HCT116 (cell line): ENCODE results near the gene CA7. TPM values are rescaled to one million over a fixed set of nuclear protein-coding genes. Genes with fewer than 3 reads are reported as not detected.

Experiments
- ATAC-seq: fragments of 200-7000 bp; cut with Tn5 transposase; 2 replicates; pipeline ENCODE4 v1.9.1; 2020; ENCODE audit warnings: mild to moderate bottlenecking, moderate library complexity
- BruUV-seq: library from RNA; stranded (reverse); fragments of 400-500 nt; replicated peaks from 2 replicates; lab custom pipeline; 2021; lab: Mats Ljungman, UMichigan
- CTCF ChIA-PET: fragments of 300-600 bp; sonication (Branson Sonifier 250); formaldehyde crosslinking; loops from one replicate; lab custom pipeline; 2021; ENCODE audit warnings: antibody characterized with exemption; lab: Charles Lee
- POLR2A ChIA-PET: fragments of 300-600, 350-600 bp; sonication (Branson Sonifier 250); formaldehyde crosslinking; loops from one replicate; lab custom pipeline; 2021; ENCODE audit warnings: antibody characterized with exemption; lab: Charles Lee
- RAD21 ChIA-PET, 2 experiments: fragments of 300-600 bp; sonication (Branson Sonifier 250); formaldehyde crosslinking; loops; one replicate each; lab custom pipeline; 2023; ENCODE audit warnings: low total read pairs in 2 of 2; ENCODE audit not compliant: uncharacterized antibody in 2 of 2, unreplicated experiment in 2 of 2, low non-redundant PET in 1 of 2; lab: Charles Lee
- DNase-seq: peaks from one replicate; pipeline ENCODE4 v3.0.0-alpha.2; 2010; ENCODE audit warnings: low read depth, low spot score
- H2AFZ ChIP-seq: fragments of 200-600 bp; shearing (Covaris generic), sonication (generic); 2 replicates; pipeline ENCODE4 v1.6.1; 2017; ENCODE audit warnings: low read depth, mixed run types, mixed read lengths, antibody characterized with exemption, low read length; ENCODE audit not compliant: poor library complexity, severe bottlenecking
- H3K27ac ChIP-seq: 2 replicates; pipeline ENCODE4 v1.5.1; 2012; ENCODE audit warnings: low read depth, low read length
- H3K27me3 ChIP-seq: fragments of 200-600 bp; sonication (generic); 2 replicates; pipeline ENCODE4 v1.6.1; 2016; ENCODE audit warnings: mixed run types, low read length, mixed read lengths; ENCODE audit not compliant: insufficient read depth
- H3K36me3 ChIP-seq, 2 experiments: fragments of 200-500 bp in 1 of 2; fragments of 200-600 bp in 1 of 2; sonication (Bioruptor generic) in 1 of 2; sonication (generic) in 1 of 2; 2 replicates each; pipeline versions ENCODE4 v1.5.1 to v1.6.1; 2014 to 2016; ENCODE audit warnings: low read length in 2 of 2, inconsistent platforms in 1 of 2, mixed read lengths in 1 of 2, mixed run types in 1 of 2; ENCODE audit not compliant: insufficient read depth in 2 of 2, control insufficient read depth in 1 of 2
- H3K4me1 ChIP-seq, 2 experiments: fragments of 200-600 bp in 1 of 2; sonication (generic) in 1 of 2; 2 replicates each; pipeline versions ENCODE4 v1.5.1 to v1.6.1; 2012 to 2017; ENCODE audit warnings: low read length in 2 of 2, inconsistent platforms in 1 of 2, mild to moderate bottlenecking in 1 of 2, mixed read lengths in 1 of 2, mixed run types in 1 of 2, moderate library complexity in 1 of 2; ENCODE audit not compliant: insufficient read depth in 2 of 2, control insufficient read depth in 1 of 2
- H3K4me2 ChIP-seq: fragments of 200-600 bp; sonication (generic); 2 replicates; pipeline ENCODE4 v1.6.1; 2017; ENCODE audit warnings: mixed run types, low read length, mixed read lengths
- H3K4me3 ChIP-seq, 2 experiments: fragments of 200-600 bp in 1 of 2; sonication (generic) in 1 of 2; replicated peaks in 1 of 2; 2 replicates each; pipeline ENCODE4 v1.5.1; 2011 to 2016; ENCODE audit warnings: low read length in 2 of 2, control low read depth in 1 of 2, low read depth in 1 of 2, mild to moderate bottlenecking in 1 of 2, mixed read lengths in 1 of 2, mixed run types in 1 of 2
- H3K79me2 ChIP-seq: fragments of 200-600 bp; sonication (generic); 2 replicates; pipeline ENCODE4 v1.6.1; 2017; ENCODE audit warnings: mild to moderate bottlenecking, mixed run types, low read length, moderate library complexity, mixed read lengths; ENCODE audit not compliant: insufficient read depth
- H3K9ac ChIP-seq: fragments of 200-600 bp; sonication (generic); 2 replicates; pipeline ENCODE4 v1.6.1; 2016; ENCODE audit warnings: low read length, mixed read lengths
- H3K9me2 ChIP-seq: fragments of 200-600 bp; sonication (generic), shearing (Covaris generic); 2 replicates; pipeline ENCODE4 v1.6.1; 2017; ENCODE audit warnings: mixed run types, mild to moderate bottlenecking, moderate library complexity; ENCODE audit not compliant: insufficient read depth
- H3K9me3 ChIP-seq, 2 experiments: fragments of 200-500 bp in 1 of 2; fragments of 200-600 bp in 1 of 2; sonication (Bioruptor generic) in 1 of 2; sonication (generic) in 1 of 2; 2 replicates each; pipeline ENCODE4 v1.6.1; 2014 to 2017; ENCODE audit warnings: low read length in 2 of 2, mixed read lengths in 2 of 2, inconsistent platforms in 1 of 2, low read depth in 1 of 2, mild to moderate bottlenecking in 1 of 2, mixed run types in 1 of 2, moderate library complexity in 1 of 2; ENCODE audit not compliant: control insufficient read depth in 1 of 2, insufficient read depth in 1 of 2
- H4K20me1 ChIP-seq: fragments of 200-600 bp; sonication (generic), shearing (Covaris generic); 2 replicates; pipeline ENCODE4 v1.6.1; 2017; ENCODE audit warnings: mixed run types, mild to moderate bottlenecking, moderate library complexity; ENCODE audit not compliant: insufficient read depth
- ATF3 ChIP-seq: IDR thresholded peaks from 2 replicates; pipeline ENCODE4 v1.6.1; 2012
- CBX3 ChIP-seq: IDR thresholded peaks from 2 replicates; pipeline ENCODE4 v1.6.1; 2012; ENCODE audit warnings: low read depth
- CEBPB ChIP-seq: IDR thresholded peaks from 2 replicates; pipeline ENCODE4 v1.6.1; 2012; ENCODE audit warnings: low read depth
- CTCF ChIP-seq, 3 experiments: fragments of 200-600 bp in 1 of 3; sonication (generic) in 1 of 3; IDR thresholded peaks in 2 of 3; conservative IDR thresholded peaks in 1 of 3; 2 replicates each; pipeline ENCODE4 v1.5.1; 2012 to 2017; ENCODE audit warnings: low read depth in 2 of 3, low read length in 2 of 3, antibody characterized with exemption in 1 of 3, borderline replicate concordance in 1 of 3, control low read depth in 1 of 3, mild to moderate bottlenecking in 1 of 3, mixed read lengths in 1 of 3, mixed run types in 1 of 3, moderate library complexity in 1 of 3; ENCODE audit not compliant: insufficient read depth in 1 of 3
- EGR1 ChIP-seq: IDR thresholded peaks from 2 replicates; pipeline ENCODE4 v1.6.1; 2012; ENCODE audit warnings: low read depth
- ELF1 ChIP-seq: IDR thresholded peaks from 2 replicates; pipeline ENCODE4 v1.6.1; 2012; ENCODE audit warnings: low read depth, borderline replicate concordance
- EZH2 ChIP-seq: fragments of 200-600 bp; sonication (generic); IDR thresholded peaks from 2 replicates; pipeline ENCODE4 v1.6.1; 2017; ENCODE audit warnings: antibody characterized with exemption, mixed run types
- FOSL1 ChIP-seq: IDR thresholded peaks from 2 replicates; pipeline ENCODE4 v1.6.1; 2012; ENCODE audit warnings: low read depth
- JUND ChIP-seq: IDR thresholded peaks from 2 replicates; pipeline ENCODE4 v1.6.1; 2012
- MAX ChIP-seq: IDR thresholded peaks from 2 replicates; pipeline ENCODE4 v1.6.1; 2012
- POLR2A ChIP-seq: IDR thresholded peaks from 2 replicates; pipeline ENCODE4 v1.7.0; 2011; ENCODE audit warnings: borderline replicate concordance; ENCODE audit not compliant: insufficient read depth, insufficient read length; ENCODE audit errors: extremely low read depth
- POLR2AphosphoS5 ChIP-seq: IDR thresholded peaks from 2 replicates; pipeline ENCODE4 v1.6.1; 2011; ENCODE audit warnings: mild to moderate bottlenecking, low read depth, low read length, moderate library complexity
- RAD21 ChIP-seq: IDR thresholded peaks from 2 replicates; pipeline ENCODE4 v1.6.1; 2012; ENCODE audit warnings: low read depth, mild to moderate bottlenecking
- REST ChIP-seq: IDR thresholded peaks from 2 replicates; pipeline ENCODE4 v1.6.1; 2012; ENCODE audit warnings: low read depth
- SP1 ChIP-seq: IDR thresholded peaks from 2 replicates; pipeline ENCODE4 v1.6.1; 2012; ENCODE audit warnings: low read depth
- SRF ChIP-seq: IDR thresholded peaks from 2 replicates; pipeline ENCODE4 v1.6.1; 2012; ENCODE audit warnings: low read depth
- TCF7L2 ChIP-seq: IDR thresholded peaks from 2 replicates; pipeline ENCODE4 v1.7.0; 2011; ENCODE audit warnings: borderline replicate concordance, inconsistent platforms; ENCODE audit not compliant: insufficient read depth, insufficient read length; ENCODE audit errors: extremely low read depth
- ZBTB33 ChIP-seq: IDR thresholded peaks from 2 replicates; pipeline ENCODE4 v1.6.1; 2011; ENCODE audit warnings: mild to moderate bottlenecking, low read length, moderate library complexity; ENCODE audit not compliant: insufficient replicate concordance; ENCODE audit errors: extremely low read depth
- ZNF274 ChIP-seq: fragments of 200-500 bp; sonication (Bioruptor generic); IDR thresholded peaks from 2 replicates; pipeline ENCODE4 v1.6.1; 2014; ENCODE audit warnings: mild to moderate bottlenecking, low read depth, low read length, inconsistent platforms
- intact Hi-C: fragments of 100-400 bp; cut with micrococcal nuclease; formaldehyde crosslinking; loops from 2 replicates; pipeline ENCODE4 v1.10.0; 2022
- total RNA-seq: library from RNA; stranded (reverse); gene quantifications from one replicate; pipeline ENCODE4 v1.2.1, GENCODE V29; 2021; ENCODE audit not compliant: unreplicated experiment

CA7 gene
- total RNA-seq, 1 experiment from 2014 or later: not detected

- Histone ChIP-seq H3K27ac (peak within 1 kb of the TSS; percentile 82), H3K4me3 (peak within 1 kb of the TSS; percentile 87 to 95), H3K4me1 (peaks cover 10 to 15% of the 10 kb centered on the region in 2 experiments), H3K9me2 (no peaks in the 10 kb centered on the region), H4K20me1 (no peaks in the 10 kb centered on the region), H3K4me2 (peak within 1 kb of the TSS; percentile 98), H3K27me3 (no peaks in the 10 kb centered on the region), H3K9me3 (no peaks in the 10 kb centered on the region), H3K36me3 (peaks cover 8 to 14% of the 10 kb centered on the region in 2 experiments; a peak in 3 of 4 replicates), H3K9ac (peak within 1 kb of the TSS; percentile 81), H3K79me2 (peaks cover 18% of the 10 kb centered on the region; the same call in 1 of the 2 replicates), H2AFZ (no peak within 1 kb of the TSS)
- RAD21 ChIA-PET: interaction anchor here (0.6 kb wide), 3 partner anchors 9 to 83 kb away, joined by 4 to 6 read pairs (median 5); no protein-coding TSS in a partner anchor
- DNase-seq: peak; percentile 92
- TSS peak; percentile 48 for BruUV-seq
- CTCF ChIA-PET: interaction anchor here (0.9 to 2.1 kb wide), 9 partner anchors 12 to 275 kb away, joined by 3 to 20 read pairs (median 6); partner anchors contain the start of genes CES3 and NAE1
- POLR2A ChIA-PET: interaction anchor here (0.9 to 1.2 kb wide), 3 partner anchors 9 to 473 kb away, joined by 3 read pairs; no protein-coding TSS in a partner anchor
- intact Hi-C loops: no loop called here
- ATAC-seq: peak; percentile 99
- TF ChIP-seq EGR1 (peak; percentile 80), ZBTB33 (no peak), ELF1 (no peak), MAX (peak; percentile 95), SRF (no peak), REST (no peak), JUND (no peak), CBX3 (no peak), TCF7L2 (no peak), CEBPB (no peak), FOSL1 (no peak), POLR2AphosphoS5 (peak; percentile 76), SP1 (peak; percentile 99), RAD21 (no peak), ZNF274 (no peak), EZH2 (no peak), ATF3 (no peak), CTCF (IDR thresholded peaks at IDR 0.05 in 2 of 3, conservative IDR thresholded peaks at IDR 0.05 in 1 of 3; ENCODE audit: borderline replicate concordance in 1 of 3, insufficient read depth in 1 of 3, low read depth in 2 of 3, low read length in 2 of 3) (no peak), POLR2A (peak; percentile 50)
Observed at GRCh38 chr16:66880288-66881013, 36.2 kb downstream of the CA7 start, which contains the start of gene PDP2. PDP2 (plus strand) TSS chr16:66880515; CDS start chr16:66884285, 3,770 bp downstream.
